ENCODE measurements around the gene KIAA1217. TPM values are rescaled to one million over a fixed set of nuclear protein-coding genes. Genes with fewer than 3 reads are reported as not detected.

KIAA1217 gene
- total and polyA plus RNA-seq, 9 of the 15 experiments (the other 6 are each of a cell fraction or from before 2014, with no cell fraction given), result 0.04 TPM; not detected in 8

GRCh38 chr10:24430591-24430990 is 221.7 kb downstream of the KIAA1217 start:
- in situ Hi-C loops (cut with MboI), result no loop called here
- Histone ChIP-seq H3K79me2 (ENCODE audit: control insufficient read depth, insufficient read depth, low read length) (no peaks in the 10 kb centered on the region), H3K9me3 (replicated peaks; ENCODE audit: control insufficient read depth, insufficient read depth, low read depth, low read length) (no peaks in the 10 kb centered on the region), H3K27me3 (ENCODE audit: control insufficient read depth in 2 of 2, insufficient read depth in 2 of 2, low read length in 2 of 2) (peaks cover 0 to 4% of the 10 kb centered on the region in 2 experiments; a peak in 1 of 5 replicates), H3K4me3 (no peak overlapping the region), H3K36me3 (ENCODE audit: control insufficient read depth, insufficient read depth, low read length) (no peaks in the 10 kb centered on the region), H3K4me1 (replicated peaks in 1 of 2; ENCODE audit: control insufficient read depth in 2 of 2, insufficient read depth in 2 of 2, low read length in 2 of 2) (no peaks in the 10 kb centered on the region), H3K4me2 (ENCODE audit: insufficient read depth, low read length) (no peak overlapping the region), H3K27ac (ENCODE audit: extremely low read depth, low read depth, low read length) (no peak overlapping the region), H3K9me1 (ENCODE audit: control insufficient read depth, insufficient read depth, low read length) (no peaks in the 10 kb centered on the region), H4K20me1 (replicated peaks; ENCODE audit: control insufficient read depth, insufficient read depth, low read length) (no peaks in the 10 kb centered on the region), H2AFZ (ENCODE audit: low read depth, low read length) (no peak overlapping the region), H3K9ac (ENCODE audit: insufficient read depth in 1 of 2, low read depth in 2 of 2, low read length in 2 of 2) (no peak overlapping the region)
- CTCF ChIA-PET (ENCODE audit: low intra/inter-chr PET ratio), result no interaction called here
- POLR2A ChIA-PET, result no interaction called here
- DNase-seq (ENCODE audit: extremely low read depth in 1 of 4, low spot score in 3 of 4) (no peak), FAIRE-seq (no peak), ATAC-seq (no peak)
- 3% methylated on average over 5 of the region's 5 CpGs for WGBS (ENCODE audit: insufficient coverage, low coverage, missing lambda C conversion rate)
- intact Hi-C loops (cut with micrococcal nuclease), result no loop called here
- no TSS peak for BruUV-seq (replicated peaks)
- no peak for TF ChIP-seq CEBPG (CRISPR knock-in tag; IDR thresholded peaks at IDR 0.05)
- TF ChIP-seq CEBPG (tag; conservative IDR thresholded peaks at IDR 0.05 in 1 of 2, IDR thresholded peaks at IDR 0.05 in 1 of 2), result no peak
- no peak for TF ChIP-seq ZNF764 (CRISPR knock-in tag; IDR thresholded peaks at IDR 0.05; ENCODE audit: low read depth)
- TF ChIP-seq ZNF398 (CRISPR knock-in tag; IDR thresholded peaks at IDR 0.05), result no peak
